ENCODE measurements around the gene THAP7. TPM values are rescaled to one million over a fixed set of nuclear protein-coding genes. Genes with fewer than 3 reads are reported as not detected.

Gene THAP7
- total and polyA plus RNA-seq, 5 experiments from 2014 or later, result 31.7 to 70.5 (median 55.5) TPM

DNA sequence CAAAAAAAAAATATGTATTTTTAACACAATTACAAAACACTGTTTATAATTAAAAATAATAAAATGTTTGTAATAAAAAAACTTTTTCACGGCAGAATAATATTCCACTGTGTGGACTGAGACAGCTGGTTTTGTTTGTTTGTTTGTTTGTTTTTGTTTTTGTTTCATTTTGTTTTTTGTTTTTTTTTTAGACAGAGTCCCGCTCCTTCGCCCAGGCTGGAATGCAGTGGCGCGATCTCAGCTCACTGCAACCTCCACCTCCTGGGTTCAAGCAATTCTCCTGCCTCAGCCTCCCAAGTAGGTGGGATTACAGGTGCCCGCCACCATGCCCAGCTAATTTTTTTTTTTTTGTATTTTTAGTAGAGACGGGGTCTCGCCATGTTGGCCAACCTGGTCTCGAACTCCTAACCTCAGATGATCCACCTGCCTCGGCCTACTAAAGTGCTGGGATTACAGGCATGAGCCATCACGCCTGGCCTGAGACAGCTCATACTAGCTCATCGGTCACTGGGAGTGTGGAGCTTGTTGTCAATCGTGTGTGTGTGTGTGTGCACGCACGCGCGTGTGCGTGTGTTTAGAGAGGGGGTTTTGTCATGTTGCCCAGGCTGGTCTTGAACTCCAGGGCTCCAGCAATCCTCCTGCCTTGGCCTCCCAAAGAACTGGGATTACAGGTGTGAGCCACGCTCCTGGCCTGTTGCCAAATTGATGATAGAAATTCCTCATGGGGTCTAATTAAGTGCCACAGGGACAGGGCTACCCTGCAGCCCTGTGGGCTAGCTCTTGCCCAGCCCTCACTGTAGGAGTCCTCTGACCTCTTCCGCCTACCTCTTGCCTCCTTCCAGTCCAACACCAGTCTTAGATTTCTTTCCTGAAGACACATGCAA, 42.1 kb downstream of the THAP7 start:
- DNase-seq (no peak), ATAC-seq (no peak)
- H3K27ac Mint-ChIP-seq, result no peak overlapping the region
- no peaks in the 10 kb centered on the region for H3K9me3 Mint-ChIP-seq
- POLR2A ChIA-PET, result no interaction called here
- H3K27me3 Mint-ChIP-seq, result peaks cover 14 to 42% (median 16%) of the 10 kb centered on the region in 5 donors
- H3K4me1 Mint-ChIP-seq, result peaks cover 11 to 32% (median 30%) of the 10 kb centered on the region in 4 donors
- no peak overlapping the region for H3K4me3 Mint-ChIP-seq
- H3K36me3 Mint-ChIP-seq, result peaks cover 0 to 2% (median 0%) of the 10 kb centered on the region in 3 donors

DNA sequence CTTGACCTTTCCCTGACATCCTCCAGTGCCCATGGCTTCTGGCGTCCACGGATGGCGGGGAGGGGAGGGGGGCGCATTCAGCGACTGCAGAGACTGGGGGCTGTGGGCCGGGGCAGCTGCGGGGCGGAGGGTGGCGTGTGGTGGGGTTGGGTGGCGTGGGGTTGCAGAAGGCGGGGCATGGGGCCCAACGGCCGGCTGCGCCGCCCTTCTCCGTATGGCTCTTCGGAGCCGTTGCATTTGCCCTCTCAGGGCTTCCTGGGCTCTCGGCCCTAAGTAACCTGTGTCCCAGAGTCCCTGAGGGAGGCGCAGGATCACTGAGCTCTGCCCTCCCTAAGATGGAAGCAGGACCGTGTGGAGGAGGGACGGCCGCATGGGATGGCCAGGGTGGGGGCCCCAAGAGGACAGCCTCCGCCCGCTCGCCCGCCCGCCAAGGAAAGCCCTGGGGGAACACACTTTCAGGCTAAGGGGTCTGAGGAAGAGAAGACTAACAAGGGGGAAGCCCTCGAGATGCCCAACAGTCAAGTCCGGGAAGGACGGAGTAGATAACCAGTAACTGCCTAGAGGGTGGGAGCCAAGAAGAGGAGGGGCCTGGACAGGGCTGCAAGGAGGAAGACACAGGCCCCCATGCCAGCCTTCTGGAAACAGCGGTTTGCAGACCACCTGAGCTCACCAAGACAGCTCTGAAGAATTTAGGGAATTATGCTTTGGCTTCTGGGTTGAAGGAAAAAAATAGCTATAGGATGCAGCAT, 44.1 kb downstream of the THAP7 start:
- Mint-ChIP-seq H3K4me3 (peak overlapping the region; percentile 33 to 79 (median 66)), H3K27ac (peak overlapping the region in 1 of 10 donors; percentile 80)

DNA sequence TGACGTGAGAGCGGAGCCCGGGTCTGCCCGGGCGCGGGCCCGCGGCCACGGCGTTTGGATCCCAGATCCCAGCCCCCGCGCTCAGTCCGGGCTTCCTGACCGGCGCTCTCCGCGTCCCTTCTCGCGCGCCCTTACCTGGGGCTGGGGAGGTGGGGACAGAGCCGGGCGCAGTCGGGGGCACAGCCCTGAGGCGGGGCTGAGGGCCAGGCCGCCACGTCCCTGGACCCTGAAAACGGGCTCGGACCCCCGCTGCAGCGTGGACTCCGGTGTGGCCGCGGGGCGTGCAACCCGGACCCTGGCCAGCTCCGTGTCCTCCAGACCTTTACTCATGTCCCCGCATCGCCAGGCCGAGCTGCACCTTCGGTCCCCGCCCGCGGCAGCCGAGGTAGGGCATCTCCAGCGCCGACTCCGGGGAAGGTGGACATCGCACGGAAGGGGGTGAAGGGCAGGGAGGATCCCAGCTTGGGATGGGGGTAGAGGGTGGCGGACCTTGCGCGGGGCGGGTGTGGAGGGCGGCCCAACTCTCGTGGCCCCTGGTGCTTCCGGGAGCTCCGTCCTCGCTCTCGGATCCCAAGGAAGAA, 44.7 kb downstream of the THAP7 start:
- no peak overlapping the region for H3K27ac Mint-ChIP-seq
- ATAC-seq, result peak; percentile 20 to 39

More for the DNA sequence above, 44.1 kb downstream of the THAP7 start:
- Mint-ChIP-seq H3K36me3 (peaks cover 0 to 17% (median under 1%) of the 10 kb centered on the region in 3 donors), H3K9me3 (no peaks in the 10 kb centered on the region), H3K27me3 (peaks cover 13 to 33% (median 15%) of the 10 kb centered on the region in 5 donors), H3K4me1 (peaks cover 7 to 23% (median 19%) of the 10 kb centered on the region in 4 donors)
- ATAC-seq (peak; percentile 19 to 57), DNase-seq (no peak)
- POLR2A ChIA-PET, result interaction anchor here (0.5 kb wide), 1 partner anchor 93 kb away, joined by 3 read pairs; no protein-coding TSS in a partner anchor

DNA sequence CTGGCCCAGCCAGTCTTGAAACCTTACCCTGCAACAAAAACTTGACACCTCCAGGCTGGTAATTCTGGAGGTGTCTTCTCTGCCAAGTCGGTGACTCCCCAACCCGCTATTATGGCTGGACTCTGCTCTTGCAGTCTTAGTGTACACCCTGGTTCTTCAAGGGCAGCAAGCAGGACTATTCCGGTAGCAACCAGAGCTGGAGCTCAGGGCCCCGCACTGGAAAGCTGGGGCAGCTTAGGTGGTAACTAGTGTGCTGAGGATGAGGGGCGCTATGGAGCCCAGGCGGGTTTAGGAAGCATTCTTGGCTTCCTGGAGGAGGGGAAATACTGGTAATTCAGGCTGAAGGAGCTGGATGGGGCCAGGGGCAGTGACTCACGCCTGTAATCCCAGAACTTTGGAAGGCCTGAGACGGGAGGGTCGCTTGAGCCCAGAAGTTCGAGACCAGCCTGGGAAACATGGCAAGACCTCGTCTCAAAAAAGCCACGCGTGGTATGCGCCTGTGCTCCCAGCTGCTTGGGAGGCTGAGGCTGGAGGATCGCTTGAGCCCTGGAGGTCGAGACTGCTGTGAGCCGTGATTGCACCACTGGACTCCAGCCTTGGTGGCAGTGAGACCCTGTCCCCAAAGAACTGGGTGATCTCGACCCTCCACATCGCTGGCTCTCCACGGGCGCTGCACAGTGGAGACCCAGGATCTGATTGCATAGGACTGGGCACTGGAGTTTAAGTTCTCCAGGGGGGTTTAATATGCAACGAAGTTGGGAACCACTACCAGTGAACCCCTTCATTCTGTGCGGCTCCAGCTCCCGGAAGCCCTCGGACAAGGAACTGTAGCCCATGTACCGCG, 45.4 kb downstream of the THAP7 start:
- H3K4me3 Mint-ChIP-seq, result peak overlapping the region; percentile 33 to 79 (median 62)
- POLR2A ChIA-PET, result interaction anchor here (0.6 to 0.7 kb wide), 2 partner anchors 20 to 254 kb away, joined by 3 to 5 read pairs; no protein-coding TSS in a partner anchor
- H3K9me3 Mint-ChIP-seq, result no peaks in the 10 kb centered on the region
- DNase-seq (no peak), ATAC-seq (no peak)
- peaks cover 10 to 30% (median 15%) of the 10 kb centered on the region in 5 donors for H3K27me3 Mint-ChIP-seq
- peaks cover 0 to 30% (median 5%) of the 10 kb centered on the region in 3 donors for H3K36me3 Mint-ChIP-seq
- H3K4me1 Mint-ChIP-seq, result peaks cover 7 to 20% (median 17%) of the 10 kb centered on the region in 4 donors
- H3K27ac Mint-ChIP-seq, result peak overlapping the region in 2 of 10 donors; percentile 48 to 74

More for the DNA sequence above, 44.7 kb downstream of the THAP7 start:
- peaks cover 0 to 24% (median 5%) of the 10 kb centered on the region in 3 donors for H3K36me3 Mint-ChIP-seq
- H3K27me3 Mint-ChIP-seq, result peaks cover 13 to 33% (median 15%) of the 10 kb centered on the region in 5 donors
- DNase-seq, result no peak
- POLR2A ChIA-PET, result no interaction called here
- H3K4me1 Mint-ChIP-seq, result peaks cover 7 to 25% (median 19%) of the 10 kb centered on the region in 4 donors
- H3K4me3 Mint-ChIP-seq, result peak overlapping the region; percentile 24 to 79 (median 66)
- no peaks in the 10 kb centered on the region for H3K9me3 Mint-ChIP-seq

DNA sequence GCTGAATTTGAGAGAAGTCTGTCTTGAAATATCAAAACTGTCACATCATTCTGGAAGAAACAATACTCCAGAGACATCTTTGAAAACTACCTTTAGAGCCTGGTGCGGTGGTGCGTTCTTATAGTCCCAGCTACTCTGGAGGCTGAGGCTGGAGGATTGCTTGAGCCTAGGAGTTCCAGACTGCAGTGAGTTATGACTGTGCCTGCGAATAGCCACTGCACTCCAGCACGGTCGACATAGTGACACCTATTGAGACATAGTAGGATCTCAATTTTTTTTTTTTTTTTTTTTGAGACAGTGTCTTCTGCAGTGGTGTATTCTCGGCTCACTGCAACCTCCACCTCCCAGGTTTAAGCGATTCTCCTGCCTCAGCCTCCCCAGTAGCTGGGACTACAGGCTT, 46.4 kb downstream of the THAP7 start:
- no peak for ATAC-seq
- peaks cover 0 to 39% (median 5%) of the 10 kb centered on the region in 3 donors for H3K36me3 Mint-ChIP-seq
- DNase-seq, result no peak
- H3K4me3 Mint-ChIP-seq, result no peak overlapping the region
- H3K4me1 Mint-ChIP-seq, result peaks cover 7 to 20% (median 16%) of the 10 kb centered on the region in 4 donors
- POLR2A ChIA-PET, result interaction anchor here (0.6 to 0.7 kb wide), 3 partner anchors 21 to 253 kb away, joined by 3 to 5 read pairs (median 3); no protein-coding TSS in a partner anchor
- peak overlapping the region in 1 of 10 donors; percentile 8 for H3K27ac Mint-ChIP-seq
- no peaks in the 10 kb centered on the region for H3K9me3 Mint-ChIP-seq
- H3K27me3 Mint-ChIP-seq, result peaks cover 9 to 27% (median 12%) of the 10 kb centered on the region in 5 donors

DNA sequence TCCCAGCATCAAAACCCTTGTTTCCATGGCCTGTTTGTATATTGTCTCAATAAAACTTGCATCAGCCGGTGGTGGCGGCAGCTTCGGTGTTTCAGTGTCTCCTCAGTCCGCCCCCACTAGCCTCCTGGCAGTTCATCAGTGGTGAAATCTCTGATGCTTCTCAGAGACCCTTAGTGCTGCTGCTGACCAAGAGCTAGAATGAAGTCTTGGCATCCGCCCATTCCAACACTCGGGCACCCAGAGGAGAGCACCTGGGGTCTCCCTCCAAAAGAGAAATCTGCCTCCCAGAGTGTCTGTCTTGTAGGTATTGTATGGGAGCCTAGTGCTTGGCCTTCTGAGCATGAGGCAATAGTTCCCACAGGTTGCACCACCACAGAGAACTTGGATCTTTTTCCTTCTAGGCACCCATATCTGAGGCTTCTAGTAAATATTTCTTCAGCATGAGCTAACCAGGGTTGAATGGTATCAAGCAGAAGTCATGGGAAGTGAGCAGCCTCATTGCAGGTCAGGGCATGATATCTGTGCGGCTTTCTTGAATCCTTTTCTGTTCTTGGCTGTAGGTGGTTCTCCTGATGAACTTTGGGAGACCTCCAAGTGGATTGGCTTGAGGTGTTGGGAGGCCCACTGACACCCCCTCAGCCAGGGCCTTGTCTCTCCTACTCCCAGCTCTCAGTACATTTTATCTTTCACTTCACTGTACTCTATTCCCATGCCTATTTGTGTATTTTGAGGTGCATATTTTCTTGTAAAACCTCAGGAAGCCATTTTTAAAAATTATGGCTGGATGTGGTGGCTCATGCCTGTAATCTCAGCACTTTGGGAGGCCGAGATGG, 48.0 kb downstream of the THAP7 start:
- no peak for DNase-seq
- POLR2A ChIA-PET, result no interaction called here
- peak overlapping the region in 2 of 10 donors; percentile 14 to 51 for H3K27ac Mint-ChIP-seq
- H3K27me3 Mint-ChIP-seq, result peaks cover 5 to 19% (median 7%) of the 10 kb centered on the region in 5 donors
- peaks cover 0 to 54% (median 7%) of the 10 kb centered on the region in 3 donors for H3K36me3 Mint-ChIP-seq
- no peaks in the 10 kb centered on the region for H3K9me3 Mint-ChIP-seq
- no peak overlapping the region for H3K4me3 Mint-ChIP-seq
- no peak for ATAC-seq
- H3K4me1 Mint-ChIP-seq, result peaks cover 11 to 31% (median 28%) of the 10 kb centered on the region in 4 donors

DNA sequence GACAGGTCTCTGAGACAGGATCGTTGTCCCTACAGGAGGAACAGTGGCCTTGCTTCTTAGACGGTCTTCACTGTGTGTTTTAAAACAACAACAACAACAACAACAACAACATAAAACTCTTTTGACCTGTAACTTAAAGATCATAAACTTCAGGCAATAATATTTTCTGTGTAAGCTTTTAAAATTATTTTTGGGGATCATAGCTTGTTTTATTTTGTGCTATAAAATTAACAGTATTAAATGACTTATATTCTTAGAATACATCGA, 48.6 kb downstream of the THAP7 start:
- POLR2A ChIA-PET, result no interaction called here
- H3K36me3 Mint-ChIP-seq, result peaks cover 0 to 58% (median 7%) of the 10 kb centered on the region in 3 donors
- peaks cover 4 to 14% (median 6%) of the 10 kb centered on the region in 5 donors for H3K27me3 Mint-ChIP-seq
- peaks cover 12 to 36% (median 34%) of the 10 kb centered on the region in 4 donors for H3K4me1 Mint-ChIP-seq
- H3K27ac Mint-ChIP-seq, result peak overlapping the region in 1 of 10 donors; percentile 51
- no peak overlapping the region for H3K4me3 Mint-ChIP-seq
- DNase-seq, result no peak
- ATAC-seq, result no peak
- no peaks in the 10 kb centered on the region for H3K9me3 Mint-ChIP-seq

DNA sequence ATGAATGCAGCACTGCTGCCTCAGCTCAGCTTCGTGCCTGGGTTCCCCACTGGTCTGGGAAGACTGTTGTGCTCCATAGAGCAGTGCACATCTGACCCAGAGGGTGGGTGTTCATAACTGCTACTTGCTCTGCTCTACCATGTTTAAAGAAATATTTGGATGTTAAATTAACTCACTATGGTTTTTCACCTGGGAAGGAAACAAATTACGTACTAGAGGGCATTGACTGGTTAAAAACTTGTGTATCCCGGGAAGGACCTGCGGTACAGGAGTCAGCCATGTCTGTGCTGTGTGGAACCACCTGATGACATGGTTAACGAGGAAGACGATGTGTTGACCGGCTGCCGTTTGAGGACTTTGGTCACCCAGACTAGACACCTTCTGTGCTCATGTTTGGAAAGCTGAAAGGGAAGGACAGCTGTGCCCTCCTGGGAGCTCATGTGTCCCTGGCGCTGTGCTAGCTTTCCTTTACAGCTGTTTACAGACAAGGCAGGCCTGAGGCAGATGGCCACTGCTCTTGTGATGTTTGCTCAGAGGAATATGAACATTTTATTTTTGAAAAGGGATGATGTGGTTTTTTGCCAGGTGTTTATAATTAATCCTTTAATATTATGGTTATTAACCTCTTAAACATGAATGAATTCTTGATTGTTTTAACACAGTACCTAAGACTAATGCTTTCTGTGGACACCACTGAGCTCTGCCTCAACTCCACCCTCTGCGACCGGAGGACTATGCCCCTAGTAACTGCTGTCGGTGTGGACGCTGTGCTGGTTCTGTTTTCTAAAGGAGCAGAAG, 49.2 kb downstream of the THAP7 start:
- POLR2A ChIA-PET, result no interaction called here

DNA sequence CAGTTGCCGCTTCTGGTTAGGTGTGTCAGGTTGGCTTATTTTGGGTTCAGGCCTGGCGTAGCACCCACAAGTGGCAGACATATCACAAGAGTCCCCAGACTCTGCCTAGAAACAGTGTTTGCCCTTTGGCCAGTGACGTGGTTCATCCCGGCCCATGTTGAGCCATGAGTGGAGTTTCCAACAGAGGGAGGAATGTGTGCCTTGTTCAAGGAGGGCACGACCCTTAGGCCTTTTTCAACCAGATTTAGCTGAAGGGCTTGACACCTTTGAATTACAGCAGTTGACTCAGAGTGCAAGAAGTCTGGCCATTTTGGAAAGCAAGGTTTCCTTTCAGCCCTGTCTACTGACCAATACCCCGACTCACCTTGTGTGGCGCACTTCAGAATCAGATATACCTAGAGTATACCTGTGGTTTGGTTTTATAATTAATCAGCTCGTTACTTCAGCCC, 50.0 kb downstream of the THAP7 start:
- Mint-ChIP-seq H3K9me3 (no peaks in the 10 kb centered on the region), H3K4me3 (no peak overlapping the region), H3K36me3 (peaks cover 0 to 65% (median 7%) of the 10 kb centered on the region in 3 donors), H3K27me3 (peaks cover 0 to 4% (median 0%) of the 10 kb centered on the region in 5 donors), H3K27ac (peak overlapping the region in 1 of 10 donors; percentile 11), H3K4me1 (peaks cover 16 to 39% (median 34%) of the 10 kb centered on the region in 4 donors)
- POLR2A ChIA-PET, result no interaction called here
- DNase-seq, result no peak
- no peak for ATAC-seq

More for the DNA sequence above, 49.2 kb downstream of the THAP7 start:
- Mint-ChIP-seq H3K27ac (peak overlapping the region in 2 of 10 donors; percentile 5 to 57), H3K36me3 (peaks cover 0 to 63% (median 7%) of the 10 kb centered on the region in 3 donors), H3K27me3 (peaks cover 0 to 9% (median 2%) of the 10 kb centered on the region in 5 donors), H3K4me3 (no peak overlapping the region), H3K9me3 (no peaks in the 10 kb centered on the region), H3K4me1 (peaks cover 14 to 36% (median 34%) of the 10 kb centered on the region in 4 donors)
- ATAC-seq (no peak), DNase-seq (no peak)

DNA sequence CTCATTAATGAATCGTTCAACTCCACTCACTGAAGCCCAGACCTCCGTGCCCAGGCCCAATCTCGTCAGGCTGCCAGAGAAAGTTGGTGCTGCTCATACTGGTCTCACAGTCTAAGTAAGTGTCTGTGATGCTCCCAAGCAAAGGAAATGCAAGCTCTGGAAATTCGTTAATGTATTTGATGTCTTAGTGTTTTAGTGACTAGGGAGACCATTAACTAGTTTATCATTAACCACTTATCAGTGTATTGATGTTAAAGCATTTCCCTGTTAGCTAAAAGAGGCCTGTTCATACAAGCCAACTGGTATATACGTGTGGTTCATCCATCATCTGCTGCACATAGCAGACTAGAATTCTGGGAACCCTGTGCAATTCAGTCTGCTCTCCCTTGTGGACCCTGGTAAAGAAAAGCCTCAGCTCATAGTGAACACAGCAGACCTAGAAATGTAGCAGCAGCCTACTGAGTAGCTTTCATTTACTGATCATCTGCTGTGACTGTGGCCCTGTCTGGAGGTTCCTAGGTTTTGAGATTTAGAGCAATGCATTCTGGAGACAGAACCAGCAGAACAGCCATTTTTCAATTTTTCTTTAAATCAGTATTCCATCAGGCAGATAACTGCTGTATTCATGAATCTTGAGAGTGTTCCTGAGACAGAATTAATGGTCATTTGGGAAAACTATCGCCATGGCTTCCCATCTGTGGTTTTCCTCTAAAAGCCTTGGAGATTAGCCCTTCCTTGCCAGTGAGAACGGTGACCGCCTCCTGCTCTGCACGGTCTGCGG, 50.6 kb downstream of the THAP7 start:
- peaks cover 18 to 41% (median 37%) of the 10 kb centered on the region in 4 donors for H3K4me1 Mint-ChIP-seq
- H3K4me3 Mint-ChIP-seq, result no peak overlapping the region
- H3K27ac Mint-ChIP-seq, result peak overlapping the region in 4 of 10 donors; percentile 8 to 59 (median 30)
- DNase-seq (no peak), ATAC-seq (no peak)
- H3K9me3 Mint-ChIP-seq, result no peaks in the 10 kb centered on the region
- H3K36me3 Mint-ChIP-seq, result peaks cover 0 to 64% (median 7%) of the 10 kb centered on the region in 3 donors
- H3K27me3 Mint-ChIP-seq, result peaks cover 0 to 1% (median 0%) of the 10 kb centered on the region in 5 donors
- POLR2A ChIA-PET, result no interaction called here

Measured in naive thymus-derived CD8-positive, alpha-beta T cell (primary cell).